ENCODE measurements around the gene GALNT18. TPM values are rescaled to one million over a fixed set of nuclear protein-coding genes. Genes with fewer than 3 reads are reported as not detected.
A peak's percentile ranks its signal among the peaks of the same experiment; 100 is the strongest.

Gene GALNT18
- total and polyA plus RNA-seq, 2 of the 4 experiments (the other 2 are of a cell fraction), result 9.5 to 11.3 TPM

GRCh38 chr11:11481371-11481770, 140.4 kb downstream of the GALNT18 start:
- H2AFZ ChIP-seq (replicated peaks; ENCODE audit: low read length, poor library complexity), result no peak overlapping the region
- dilution Hi-C loops (cut with HindIII; ENCODE audit: low sequenced_read_pairs, unreplicated experiment), result no loop called here
- intact Hi-C loops (cut with micrococcal nuclease), result no loop called here
- H4K20me1 ChIP-seq (ENCODE audit: insufficient read depth, low read length), result no peaks in the 10 kb centered on the region; the same call in 1 of the 2 replicates
- H3K27ac ChIP-seq (ENCODE audit: insufficient read depth, low read length), result no peak overlapping the region
- H3K4me2 ChIP-seq (ENCODE audit: low read depth, low read length), result no peak overlapping the region
- H4K8ac ChIP-seq (ENCODE audit: low read depth in 2 of 2, low read length in 2 of 2), result no peak overlapping the region
- H3K18ac ChIP-seq (ENCODE audit: low read depth, low read length), result no peak overlapping the region
- H3K9me1 ChIP-seq (ENCODE audit: insufficient read depth, low read length), result no peaks in the 10 kb centered on the region
- no peak overlapping the region for H3K9ac ChIP-seq (ENCODE audit: low read depth, low read length)
- H3K27me3 ChIP-seq (ENCODE audit: control insufficient read depth, insufficient read depth, low read length), result peaks cover 7% of the 10 kb centered on the region; the same call in 1 of the 2 replicates
- no peak overlapping the region for H2BK5ac ChIP-seq (ENCODE audit: low read depth, low read length, poor library complexity, severe bottlenecking)
- no peak for DNase-seq
- ChIA-PET POLR2A (ENCODE audit: unreplicated experiment) (no interaction called here), CTCF (interaction anchor here (1.0 kb wide), 1 partner anchor 14 kb away, joined by 8 read pairs; no protein-coding TSS in a partner anchor)
- H3K14ac ChIP-seq (replicated peaks; ENCODE audit: low read depth, low read length), result no peak overlapping the region
- H2BK120ac ChIP-seq (ENCODE audit: low read depth, low read length), result no peak overlapping the region
- in situ Hi-C loops (cut with MboI; ENCODE audit: low sequenced_read_pairs), result no loop called here
- ATAC-seq (ENCODE audit: low read depth), result peak; percentile 25; the same call in 1 of the 2 replicates
- no peak overlapping the region for H2BK20ac ChIP-seq (ENCODE audit: low read depth, low read length)
- H3K56ac ChIP-seq (ENCODE audit: extremely low read depth, insufficient read depth, low read length), result no peak overlapping the region
- H3K23ac ChIP-seq (ENCODE audit: low read depth, low read length), result no peak overlapping the region
- 0 out of 2 replicates have a peak, but pooled peaks cover 2% of the 10 kb centered on the region for H3K4me1 ChIP-seq (ENCODE audit: control insufficient read depth, insufficient read depth, low read length)
- no peak for TF ChIP-seq FOS (IDR thresholded peaks at IDR 0.05; ENCODE audit: low read depth, low read length)
- TF ChIP-seq RCOR1 (IDR thresholded peaks at IDR 0.05; ENCODE audit: insufficient replicate concordance, low read length), result no peak
- TF ChIP-seq CHD1 (IDR thresholded peaks at IDR 0.05; ENCODE audit: low read depth, low read length), result no peak
- TF ChIP-seq POLR2A (IDR thresholded peaks at IDR 0.05; ENCODE audit: low read depth, low read length), result no peak
- TF ChIP-seq, protein P1, sequence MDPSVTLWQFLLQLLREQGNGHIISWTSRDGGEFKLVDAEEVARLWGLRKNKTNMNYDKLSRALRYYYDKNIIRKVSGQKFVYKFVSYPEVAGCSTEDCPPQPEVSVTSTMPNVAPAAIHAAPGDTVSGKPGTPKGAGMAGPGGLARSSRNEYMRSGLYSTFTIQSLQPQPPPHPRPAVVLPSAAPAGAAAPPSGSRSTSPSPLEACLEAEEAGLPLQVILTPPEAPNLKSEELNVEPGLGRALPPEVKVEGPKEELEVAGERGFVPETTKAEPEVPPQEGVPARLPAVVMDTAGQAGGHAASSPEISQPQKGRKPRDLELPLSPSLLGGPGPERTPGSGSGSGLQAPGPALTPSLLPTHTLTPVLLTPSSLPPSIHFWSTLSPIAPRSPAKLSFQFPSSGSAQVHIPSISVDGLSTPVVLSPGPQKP (IDR thresholded peaks at IDR 0.05; ENCODE audit: borderline replicate concordance, low read depth, low read length), result no peak
- TF ChIP-seq CEBPB (IDR thresholded peaks at IDR 0.05; ENCODE audit: low read depth, low read length), result no peak
- no peak for TF ChIP-seq SMC3 (IDR thresholded peaks at IDR 0.05; ENCODE audit: low read depth, low read length)
- no peak for TF ChIP-seq NFE2L2 (IDR thresholded peaks at IDR 0.05; ENCODE audit: low read depth, low read length)
- TF ChIP-seq RFX5 (IDR thresholded peaks at IDR 0.05; ENCODE audit: low read depth, low read length), result no peak
- no peak for TF ChIP-seq BHLHE40 (IDR thresholded peaks at IDR 0.05; ENCODE audit: low read depth, low read length)
- no TSS peak for BruUV-seq (replicated peaks)
- H3K79me1 ChIP-seq (ENCODE audit: low read depth in 1 of 2, low read length in 2 of 2), result no peaks in the 10 kb centered on the region
- no CpG with 5 or more reads among the region's 4 CpGs for WGBS, 2 experiments (ENCODE audit: extremely low coverage in 2 of 2, insufficient read length in 1 of 2)
- no peak overlapping the region for H4K5ac ChIP-seq (ENCODE audit: low read depth, low read length)
- H4K91ac ChIP-seq (ENCODE audit: insufficient read depth, low read depth, low read length), result no peak overlapping the region
- H3K36me3 ChIP-seq (ENCODE audit: control insufficient read depth, insufficient read depth, low read length), result no peaks in the 10 kb centered on the region
- H3K9me3 ChIP-seq (ENCODE audit: control insufficient read depth, insufficient read depth, low read length), result no peaks in the 10 kb centered on the region
- no peak overlapping the region for H3K4ac ChIP-seq (ENCODE audit: low read depth, low read length)
- H2AK9ac ChIP-seq (replicated peaks; ENCODE audit: low read depth, low read length, poor library complexity), result no peak overlapping the region
- H2AK5ac ChIP-seq (ENCODE audit: low read depth, low read length), result no peak overlapping the region
- no peak overlapping the region for H2BK15ac ChIP-seq (ENCODE audit: low read depth, low read length)
- no peak overlapping the region for H3K4me3 ChIP-seq (ENCODE audit: insufficient read depth, low read depth, low read length)

Data from IMR-90 (cell line).